HG03139 (cell line): Measurements from ENCODE around the gene PPP2R3A.
"Not testable (repeated sequence)": the region's sequence is repeated elsewhere in the genome, so short reads cannot be mapped to it uniquely, and the experiment has no call there.

Source experiments
- ATAC-seq: cut with Tn5 transposase; IDR thresholded peaks from one replicate; pipeline ENCODE4 v1.9.1; 2021; ENCODE audit not compliant: unreplicated experiment

The PPP2R3A gene

DNA sequence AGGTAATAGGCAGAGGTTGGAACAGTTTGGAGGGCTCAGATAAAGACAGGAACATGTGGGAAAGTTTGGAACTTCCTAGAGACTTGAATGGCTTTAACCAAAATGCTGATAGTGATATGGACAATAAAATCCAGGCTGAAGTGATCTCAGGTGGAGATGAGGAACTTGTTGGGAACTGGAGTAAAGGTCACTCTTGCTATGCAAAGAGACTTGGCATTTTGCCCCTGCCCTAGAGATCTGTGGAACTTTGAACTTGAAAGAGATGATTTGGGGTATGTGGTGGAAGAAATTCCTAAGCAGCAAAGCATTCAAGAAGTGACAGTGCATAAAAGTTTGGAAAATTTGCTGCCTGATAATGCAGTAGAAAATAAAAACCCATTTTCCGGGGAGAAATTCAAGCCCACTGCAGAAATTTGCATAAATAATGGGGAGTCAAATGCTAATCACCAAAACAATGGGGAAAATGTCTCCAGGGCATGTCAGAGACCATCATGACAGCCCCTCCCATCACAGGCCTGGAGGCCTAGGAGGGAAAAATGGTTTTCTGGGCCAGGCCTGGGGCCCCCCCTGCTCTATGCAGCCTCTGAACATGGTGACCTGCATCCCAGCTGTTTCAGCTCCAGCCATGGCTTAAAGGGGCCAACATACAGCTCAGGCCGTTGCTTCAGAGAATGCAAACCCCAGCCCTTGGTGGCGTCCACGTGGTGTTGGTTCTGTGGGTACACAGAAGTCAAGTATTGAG is 118.3 kb downstream of the PPP2R3A start:
- not testable (repeated sequence) for ATAC-seq

DNA sequence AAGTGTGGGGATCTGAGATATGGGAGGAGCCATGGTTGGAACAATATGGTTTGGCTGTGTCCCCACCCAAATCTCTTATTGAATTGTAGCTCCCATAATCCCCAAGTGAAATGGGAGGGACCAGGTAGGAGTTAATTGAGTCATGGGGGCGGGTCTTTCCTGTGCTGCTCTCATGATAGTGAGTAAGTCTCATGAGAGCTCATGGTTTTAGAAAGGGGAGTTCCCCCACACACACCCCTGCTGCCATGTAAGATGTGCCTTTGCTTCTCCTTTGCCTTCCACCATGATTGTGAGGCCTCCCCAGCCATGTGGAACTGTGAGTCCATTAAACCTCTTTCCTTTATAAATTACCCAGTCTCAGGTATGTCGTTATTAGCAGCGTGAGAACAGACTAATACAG is 119.5 kb downstream of the PPP2R3A start:
- ATAC-seq: not testable (repeated sequence)

DNA sequence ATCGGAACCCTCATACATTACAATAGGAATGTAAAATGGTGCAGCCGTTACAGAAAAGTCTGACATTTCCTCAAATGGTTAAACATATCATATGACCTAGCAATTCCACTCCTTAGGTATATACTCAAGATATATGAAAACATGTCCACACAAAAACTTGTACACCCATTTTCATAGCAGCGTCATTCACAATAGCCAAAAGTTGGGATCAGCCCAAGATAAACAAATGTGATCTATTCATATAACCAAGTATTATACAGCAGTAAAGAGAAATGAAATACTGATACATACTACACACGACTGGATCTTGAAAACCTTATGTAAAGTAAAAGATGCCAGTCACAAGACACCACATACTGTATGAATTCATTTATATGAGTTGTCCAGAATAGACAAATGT is 128.2 kb downstream of the PPP2R3A start:
- no peak for ATAC-seq

DNA sequence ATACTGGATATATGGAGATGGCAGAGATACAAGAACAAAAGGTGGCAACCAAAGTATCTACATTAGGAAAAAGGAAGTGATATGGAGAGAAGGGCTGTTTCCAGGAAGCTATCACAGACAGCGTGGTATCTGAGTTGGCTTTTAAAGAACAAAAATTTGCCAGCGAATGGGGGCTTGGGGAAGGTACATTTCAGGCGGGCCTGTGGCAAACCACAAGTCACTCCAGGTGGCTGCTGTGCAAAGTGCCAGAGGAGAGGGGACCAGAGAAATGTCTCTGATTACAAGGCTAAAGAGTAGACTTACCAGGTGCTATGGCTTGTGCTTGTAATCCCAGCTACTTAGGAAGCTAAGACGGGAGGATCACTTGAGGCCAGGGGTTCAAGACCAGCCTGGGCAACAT is 139.5 kb downstream of the PPP2R3A start:
- ATAC-seq: no peak

DNA sequence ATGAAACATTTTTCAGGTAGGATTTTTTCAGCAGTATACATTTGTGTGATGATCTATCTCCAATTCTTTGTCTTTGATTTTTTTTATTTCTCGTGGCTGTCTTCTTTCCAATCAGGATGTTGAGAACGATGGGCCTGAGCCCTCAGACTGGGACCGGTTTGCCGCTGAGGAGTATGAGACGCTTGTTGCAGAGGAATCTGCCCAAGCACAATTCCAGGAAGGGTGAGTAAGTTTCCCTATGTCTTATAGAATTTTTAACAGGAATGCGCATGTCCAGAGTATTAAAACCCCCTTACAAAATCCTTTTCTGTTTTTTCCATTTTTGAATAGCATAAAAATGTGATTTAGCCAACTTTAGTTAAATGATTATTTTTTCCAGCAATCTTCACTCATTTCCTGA is 140.6 kb downstream of the PPP2R3A start:
- ATAC-seq: no peak

DNA sequence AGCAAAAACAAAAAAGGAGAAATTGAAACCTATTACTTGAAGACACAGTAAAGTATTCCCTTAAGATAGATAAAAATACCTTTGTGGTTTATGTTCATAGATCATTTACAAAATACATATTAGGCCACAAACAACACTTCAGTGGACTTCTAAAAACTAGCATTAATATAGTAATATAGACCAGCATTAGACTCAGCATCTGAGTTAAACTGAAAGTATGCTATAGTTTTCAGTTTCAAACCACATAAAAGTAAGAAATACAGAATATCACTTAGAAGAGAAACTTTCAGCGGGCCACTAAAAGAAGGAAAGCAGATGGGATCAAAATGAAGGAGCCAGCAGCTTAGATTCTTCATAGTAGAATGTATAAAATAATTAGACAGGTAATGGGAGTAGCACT is 144.0 kb downstream of the PPP2R3A start:
- peak; percentile 95 for ATAC-seq

DNA sequence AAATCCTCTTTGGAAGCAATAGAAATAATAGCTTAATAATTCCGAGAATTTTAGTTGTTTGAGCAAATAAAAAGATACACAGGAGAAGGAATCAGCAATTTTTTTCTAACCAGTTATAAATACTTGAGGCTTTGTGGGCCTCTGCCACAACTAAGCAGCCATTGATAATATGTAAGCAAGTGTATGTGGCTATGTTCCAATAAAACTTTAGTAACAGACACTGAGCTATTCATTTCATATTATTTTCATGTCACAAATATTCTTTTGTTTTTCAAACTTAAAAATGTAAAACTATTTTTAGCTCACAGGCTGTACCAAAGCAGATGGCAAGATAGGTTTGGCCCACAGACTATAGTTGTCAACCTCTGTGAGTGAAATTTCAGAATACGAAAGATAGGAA is 145.0 kb downstream of the PPP2R3A start:
- no peak for ATAC-seq

DNA sequence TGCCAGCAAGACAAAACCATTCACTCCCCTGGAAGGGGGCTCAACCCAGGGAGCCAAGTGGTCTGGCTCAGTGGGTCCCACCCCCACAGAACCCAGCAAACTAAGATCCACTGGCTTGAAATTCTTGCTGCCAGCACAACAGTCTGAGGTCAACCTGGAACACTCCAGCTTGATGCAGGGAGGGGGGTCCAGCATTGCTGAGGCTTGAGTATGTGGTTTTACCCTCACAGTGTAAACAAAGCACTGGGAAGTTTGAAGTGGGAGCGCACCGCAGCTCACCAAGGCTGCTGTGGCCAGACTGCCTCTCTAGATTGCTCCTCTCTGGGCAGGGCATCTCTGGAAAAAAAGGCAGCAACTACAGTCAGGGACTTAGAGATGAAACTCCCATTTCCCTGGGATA is 148.9 kb downstream of the PPP2R3A start:
- ATAC-seq: no peak

DNA sequence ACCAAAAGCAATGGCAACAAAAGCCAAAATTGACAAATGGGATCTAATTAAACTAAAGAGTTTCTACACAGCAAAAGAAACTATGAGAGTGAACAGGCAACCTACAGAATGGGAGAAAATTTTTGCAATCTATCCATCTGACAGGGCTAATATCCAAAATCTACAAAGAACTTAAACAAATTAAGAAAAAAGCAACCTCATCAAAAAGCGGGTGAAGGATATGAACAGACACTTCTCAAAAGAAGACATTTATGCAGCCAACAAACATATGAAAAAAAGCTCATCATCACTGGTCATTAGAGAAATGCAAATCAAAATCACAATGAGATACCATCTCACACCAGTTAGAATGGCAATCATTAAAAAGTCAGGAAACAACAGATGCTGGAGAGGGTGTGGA is 153.8 kb downstream of the PPP2R3A start:
- not testable (repeated sequence) for ATAC-seq

DNA sequence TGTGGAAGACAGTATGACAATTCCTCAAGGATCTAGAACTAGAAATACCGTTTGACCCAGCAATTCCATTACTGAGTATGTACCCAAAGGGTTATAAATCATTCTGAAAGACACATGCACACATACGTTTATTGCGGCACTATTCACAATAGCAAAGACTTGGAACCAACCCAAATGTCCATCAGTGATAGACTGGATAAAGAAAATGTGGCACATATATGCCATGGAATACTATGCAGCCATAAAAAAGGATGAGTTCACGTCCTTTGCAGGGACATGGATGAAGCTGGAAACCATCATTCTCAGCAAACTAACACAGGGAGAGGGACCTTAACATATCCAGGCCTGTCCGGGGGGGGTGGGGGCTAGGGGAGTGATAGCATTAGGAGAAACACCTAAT is 154.3 kb downstream of the PPP2R3A start:
- ATAC-seq: not testable (repeated sequence)

DNA sequence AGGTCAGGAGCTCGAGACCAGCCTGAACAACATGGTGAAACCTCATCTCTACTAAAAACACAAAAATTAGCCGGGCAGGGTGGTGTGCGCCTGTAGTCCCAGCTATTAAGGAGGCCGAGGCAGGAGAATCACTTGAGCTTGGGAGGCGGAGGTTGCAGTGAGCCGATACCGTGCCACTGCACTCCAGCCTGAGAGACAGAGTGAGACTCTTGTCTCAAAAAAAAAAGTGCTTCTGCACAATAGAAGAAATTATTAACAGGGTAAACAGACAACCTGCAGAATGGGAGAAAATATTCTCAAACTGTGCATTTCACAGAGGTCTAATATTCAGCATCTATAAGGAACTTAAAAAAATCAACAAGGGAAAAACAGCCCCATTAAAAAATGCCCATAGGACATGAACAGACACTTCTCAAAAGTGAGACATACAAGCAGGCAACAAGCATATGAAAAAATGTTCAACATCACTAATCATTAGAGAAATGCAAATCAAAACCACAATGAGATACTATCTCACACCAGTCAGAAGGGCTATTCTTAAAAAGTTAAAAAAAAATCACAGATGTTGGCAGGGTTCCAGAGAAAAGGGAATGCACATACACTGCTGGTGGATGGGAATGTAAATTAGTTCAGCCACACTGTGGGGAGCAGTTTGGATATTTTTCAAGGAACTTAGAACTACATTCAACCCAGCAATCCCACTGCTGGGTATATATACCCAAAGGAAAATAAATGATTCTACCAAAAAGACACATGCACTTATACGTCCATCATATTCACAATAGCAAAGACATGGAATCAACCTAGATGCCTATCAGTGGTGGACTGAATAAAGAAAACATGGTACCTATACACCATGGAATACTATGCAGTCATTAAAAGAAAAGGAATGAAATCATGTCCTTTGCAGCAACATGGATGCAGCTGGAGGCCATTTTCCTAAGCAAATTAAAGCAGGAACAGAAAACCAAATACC is 155.1 kb downstream of the PPP2R3A start:
- ATAC-seq: peak; percentile 92

DNA sequence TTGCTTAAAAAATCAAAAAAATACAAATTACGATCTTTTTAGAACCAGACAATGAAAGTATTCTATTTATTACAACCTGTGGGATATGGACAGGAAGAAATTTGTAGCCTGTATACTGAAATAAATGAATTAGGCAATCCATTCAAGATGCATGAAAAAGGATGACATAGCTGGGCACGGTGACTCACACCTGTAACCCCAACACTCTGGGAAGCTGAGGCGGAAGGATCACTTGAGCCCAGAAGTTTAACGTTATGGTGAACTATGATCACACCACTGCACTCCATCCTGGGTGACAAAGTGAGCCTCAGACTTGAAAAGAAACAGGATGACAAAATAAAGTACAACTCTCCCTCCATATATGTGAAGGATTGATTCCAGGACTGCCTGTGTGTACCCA is 156.5 kb downstream of the PPP2R3A start:
- ATAC-seq: no peak

DNA sequence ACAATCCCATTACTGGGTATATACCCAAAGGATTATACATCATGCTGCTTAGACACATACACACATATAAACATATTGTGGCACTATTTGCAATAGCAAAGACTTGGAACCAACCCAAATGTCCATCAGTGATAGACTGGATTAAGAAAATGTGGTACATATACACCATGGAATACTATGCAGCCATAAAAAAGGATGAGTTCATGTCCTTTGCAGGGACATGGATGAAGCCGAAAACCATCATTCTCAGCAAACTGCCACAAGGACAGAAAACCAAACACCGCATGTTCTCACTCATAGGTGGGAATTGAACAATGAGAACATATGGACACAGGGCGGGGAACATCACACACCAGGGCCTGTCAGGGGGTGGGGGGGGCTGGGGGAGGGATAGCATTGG is 166.1 kb downstream of the PPP2R3A start:
- not testable (repeated sequence) for ATAC-seq

DNA sequence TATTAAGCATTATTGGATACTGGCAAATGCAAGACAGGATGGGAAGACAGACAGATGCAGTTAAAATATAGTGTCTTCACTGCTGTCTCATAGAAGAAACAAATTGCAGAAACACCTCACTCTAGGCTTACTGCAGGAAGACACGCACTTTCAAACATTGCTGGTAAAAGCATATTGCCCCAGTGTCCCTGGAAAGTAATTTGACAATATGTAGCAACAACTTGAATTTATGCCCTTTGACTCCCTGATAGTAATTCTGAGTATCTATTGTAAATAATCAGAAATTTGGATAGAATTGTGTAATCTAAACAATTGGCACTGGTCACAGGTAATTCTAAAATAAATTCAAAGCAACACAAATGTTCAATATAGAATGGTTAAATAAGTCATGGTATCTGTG is 168.6 kb downstream of the PPP2R3A start:
- no peak for ATAC-seq

DNA sequence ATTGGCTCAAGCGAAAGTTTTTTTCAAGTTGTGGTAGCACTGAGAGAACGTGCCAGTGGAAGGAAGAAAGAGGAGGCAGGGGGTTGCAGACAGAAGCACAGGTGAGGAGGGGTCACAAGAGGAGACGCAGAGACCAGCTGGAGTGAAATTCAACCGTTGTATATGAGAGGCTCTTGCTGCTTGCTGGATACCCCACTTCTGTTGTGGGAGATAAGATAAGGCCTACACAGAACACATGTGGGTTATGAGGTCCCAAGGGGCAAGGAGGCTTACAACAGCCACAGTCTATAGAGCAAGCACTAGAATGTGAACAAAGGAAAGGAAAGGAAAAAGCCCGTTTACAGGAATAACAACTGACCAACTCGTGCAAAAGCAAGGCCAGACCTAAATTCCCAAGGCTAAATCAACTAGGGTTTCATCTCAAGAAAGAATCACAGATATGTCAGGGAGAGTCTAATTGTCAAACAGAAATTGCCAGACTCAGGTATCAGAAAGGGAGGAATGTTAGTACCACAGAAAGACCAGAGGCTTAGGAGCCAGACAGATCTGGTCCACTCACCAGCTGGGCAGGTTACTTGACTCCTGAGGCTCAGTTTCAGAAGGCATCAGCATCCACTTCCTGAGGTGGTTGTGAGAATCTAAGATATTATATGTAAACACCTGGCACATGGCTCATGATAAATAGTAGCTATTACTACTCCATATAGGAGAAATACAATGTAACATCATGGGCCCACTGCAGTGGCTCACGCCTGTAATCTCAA is 169.7 kb downstream of the PPP2R3A start:
- ATAC-seq: no peak

DNA sequence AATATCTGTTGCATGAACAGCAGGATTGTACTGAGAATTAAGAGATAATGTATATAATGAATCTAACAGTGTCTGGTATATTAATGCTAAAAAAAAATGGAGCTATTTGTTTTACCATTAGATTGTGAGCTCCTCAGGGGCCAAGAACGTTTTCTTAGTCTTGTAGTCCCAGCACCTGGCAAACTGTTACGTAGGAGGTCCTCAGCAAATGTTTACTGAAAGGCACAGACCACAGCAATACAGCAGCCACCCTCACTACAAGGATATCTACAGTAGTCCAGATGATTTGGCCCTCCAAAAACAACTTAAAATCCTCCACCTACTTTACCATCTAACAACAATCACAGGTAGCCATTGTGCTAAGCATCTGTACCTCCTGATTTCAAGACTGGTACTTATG is 170.9 kb downstream of the PPP2R3A start:
- no peak for ATAC-seq

DNA sequence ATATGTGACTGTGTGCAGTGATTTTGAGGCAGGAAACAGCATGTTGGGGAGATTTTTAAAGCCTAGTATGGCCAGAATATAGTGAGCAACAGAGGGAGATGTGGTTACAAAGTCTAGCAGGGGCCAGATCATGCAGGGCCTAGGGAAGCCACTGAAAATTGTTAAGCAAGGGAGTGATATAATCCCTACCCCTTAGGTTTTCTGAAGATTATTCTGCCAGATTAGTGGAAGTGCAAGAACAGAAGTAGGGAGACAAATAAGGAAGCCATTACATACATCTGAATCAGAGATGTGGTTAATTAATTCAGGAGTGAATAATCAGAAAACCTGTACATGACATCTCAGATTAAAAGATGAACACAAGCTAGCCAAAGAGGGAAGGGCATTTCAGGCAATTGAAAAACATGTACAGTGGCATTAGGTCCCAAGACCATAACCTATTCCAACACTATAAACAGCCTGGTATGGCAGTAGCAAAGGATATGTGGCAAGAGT is 175.8 kb downstream of the PPP2R3A start:
- no peak for ATAC-seq

DNA sequence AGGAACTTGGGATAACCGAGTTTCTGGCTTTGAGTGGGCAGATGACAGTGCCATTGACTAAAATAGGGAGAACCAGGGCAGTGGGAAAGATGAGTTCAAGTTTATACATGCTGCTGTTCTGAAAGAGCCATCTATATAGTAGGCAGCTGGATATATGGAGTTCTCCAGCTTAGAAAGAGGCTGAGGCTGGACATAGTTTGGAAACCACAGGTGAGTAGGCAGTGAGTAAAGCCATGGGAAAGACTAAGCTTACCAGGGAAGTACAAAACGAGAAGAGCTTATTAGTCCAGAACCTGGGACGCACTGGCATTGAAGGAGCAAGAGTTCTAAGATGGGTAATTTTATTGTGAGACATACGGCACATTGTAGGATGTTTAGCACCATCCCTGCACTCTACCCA is 176.4 kb downstream of the PPP2R3A start:
- ATAC-seq: no peak

DNA sequence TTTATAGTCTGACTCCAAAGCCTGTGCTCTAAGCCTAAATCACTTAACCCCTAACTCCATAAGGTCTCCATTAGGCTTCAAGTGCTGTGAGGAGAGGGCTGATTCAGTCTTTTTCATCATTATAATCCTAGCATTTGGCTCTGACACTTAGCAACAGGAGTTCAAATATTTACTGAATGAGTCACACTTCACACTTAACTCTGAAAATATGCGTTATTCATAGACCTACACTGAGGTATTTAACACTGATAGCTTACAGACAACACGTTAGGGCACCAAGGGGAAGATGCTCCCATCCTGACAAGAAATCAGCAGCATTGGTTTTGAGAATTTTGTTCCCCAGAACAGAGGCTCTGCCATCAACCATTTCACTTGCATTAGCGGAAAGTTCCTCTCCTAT is 177.1 kb downstream of the PPP2R3A start:
- ATAC-seq: no peak

DNA sequence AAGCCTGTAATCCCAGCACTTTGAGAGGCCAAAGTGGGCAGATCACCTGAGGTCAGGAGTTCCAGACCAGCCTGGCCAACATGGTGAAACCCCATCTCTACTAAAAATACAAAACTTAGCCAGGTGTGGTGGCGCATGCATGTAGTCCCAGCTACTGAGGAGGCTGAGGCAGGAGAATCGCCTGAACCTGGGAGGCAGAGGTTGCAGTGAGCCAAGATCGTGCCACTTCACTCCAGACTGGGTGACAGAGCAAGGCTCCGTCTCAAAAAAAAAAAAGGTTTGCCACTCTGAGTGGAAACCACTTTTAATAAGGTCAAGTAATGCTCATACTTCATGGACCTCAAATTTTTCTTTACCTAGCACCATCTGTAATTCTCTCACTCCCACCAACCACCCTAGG is 178.9 kb downstream of the PPP2R3A start:
- not testable (repeated sequence) for ATAC-seq
